Measurements from ENCODE around the gene CFC1B.
"Not testable (repeated sequence)": the region's sequence is repeated elsewhere in the genome, so short reads cannot be mapped to it uniquely, and the experiment has no call there.

The CFC1B gene

DNA sequence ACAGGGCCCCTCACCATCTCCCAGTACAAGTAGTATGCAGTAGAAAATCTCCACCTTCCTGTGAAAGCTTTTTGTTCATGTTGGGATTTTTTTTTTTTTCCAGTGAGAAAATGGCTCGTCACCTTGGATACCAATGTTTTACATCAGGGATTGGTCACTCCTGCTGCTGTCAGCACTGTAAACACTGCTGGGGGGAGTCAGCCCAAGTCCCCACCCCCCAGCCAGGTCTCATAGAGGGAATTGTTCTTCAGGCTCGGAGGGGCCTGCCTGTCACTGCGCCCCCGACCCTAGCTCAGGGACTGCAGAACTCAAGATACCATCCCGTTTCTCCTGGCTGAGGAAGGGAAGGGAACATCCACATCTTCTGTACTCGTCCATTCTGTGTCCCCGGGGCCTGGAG, at the start of gene CFC1B:
Gene CFC1B, plus strand, starts transcription at position 231 of the 400 bp plus-strand sequence. CDS start 263 bp downstream, outside the sequence.
- not testable (repeated sequence) for DNase-seq

DNA sequence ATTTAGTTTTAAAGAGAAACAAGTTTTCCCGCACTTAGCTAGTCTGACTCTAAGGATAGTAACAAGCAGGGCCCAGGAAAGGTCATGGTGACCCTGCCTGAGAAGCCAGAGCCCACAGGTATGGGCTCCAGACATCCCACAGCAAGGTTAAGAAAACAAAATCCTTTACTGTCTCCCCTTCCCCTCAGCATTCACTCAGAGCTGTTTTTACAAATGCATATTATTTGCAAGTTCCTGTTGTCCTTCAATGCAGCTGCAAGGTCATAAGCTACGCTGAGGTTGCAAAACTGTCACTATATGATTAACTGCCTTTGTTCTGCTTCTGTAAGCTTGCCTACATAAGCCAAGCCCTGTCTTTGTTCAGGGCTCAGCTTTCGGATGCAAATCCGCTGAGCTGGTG, 29.9 kb upstream of the CFC1B start:
- DNase-seq, result not testable (repeated sequence)

DNA sequence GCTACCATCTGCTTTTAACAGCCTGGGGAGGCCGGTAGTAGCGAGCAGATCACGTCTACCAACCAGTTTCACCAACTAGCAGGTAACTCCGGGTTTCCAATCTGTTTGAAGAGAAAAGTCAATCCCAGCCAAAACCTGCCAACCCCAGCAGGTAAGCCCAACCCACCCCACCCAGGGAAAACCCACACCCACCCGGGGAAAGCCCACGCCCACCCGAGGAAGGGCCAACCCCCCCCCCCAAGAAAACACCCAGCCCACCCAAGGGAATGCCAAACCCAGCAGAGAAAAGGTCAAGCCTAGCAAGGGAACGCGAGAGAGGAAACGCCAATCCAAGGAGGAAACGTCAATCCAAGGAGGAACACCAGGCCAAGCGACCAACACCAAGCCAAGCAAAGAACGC, 11.8 kb upstream of the CFC1B start, which contains the start of gene POTEI:
Gene POTEI, minus strand, starts transcription at position 101 of the 400 bp plus-strand sequence. Its CDS starts 93 bp downstream, at position 8.
- not testable (repeated sequence) for DNase-seq

DNA sequence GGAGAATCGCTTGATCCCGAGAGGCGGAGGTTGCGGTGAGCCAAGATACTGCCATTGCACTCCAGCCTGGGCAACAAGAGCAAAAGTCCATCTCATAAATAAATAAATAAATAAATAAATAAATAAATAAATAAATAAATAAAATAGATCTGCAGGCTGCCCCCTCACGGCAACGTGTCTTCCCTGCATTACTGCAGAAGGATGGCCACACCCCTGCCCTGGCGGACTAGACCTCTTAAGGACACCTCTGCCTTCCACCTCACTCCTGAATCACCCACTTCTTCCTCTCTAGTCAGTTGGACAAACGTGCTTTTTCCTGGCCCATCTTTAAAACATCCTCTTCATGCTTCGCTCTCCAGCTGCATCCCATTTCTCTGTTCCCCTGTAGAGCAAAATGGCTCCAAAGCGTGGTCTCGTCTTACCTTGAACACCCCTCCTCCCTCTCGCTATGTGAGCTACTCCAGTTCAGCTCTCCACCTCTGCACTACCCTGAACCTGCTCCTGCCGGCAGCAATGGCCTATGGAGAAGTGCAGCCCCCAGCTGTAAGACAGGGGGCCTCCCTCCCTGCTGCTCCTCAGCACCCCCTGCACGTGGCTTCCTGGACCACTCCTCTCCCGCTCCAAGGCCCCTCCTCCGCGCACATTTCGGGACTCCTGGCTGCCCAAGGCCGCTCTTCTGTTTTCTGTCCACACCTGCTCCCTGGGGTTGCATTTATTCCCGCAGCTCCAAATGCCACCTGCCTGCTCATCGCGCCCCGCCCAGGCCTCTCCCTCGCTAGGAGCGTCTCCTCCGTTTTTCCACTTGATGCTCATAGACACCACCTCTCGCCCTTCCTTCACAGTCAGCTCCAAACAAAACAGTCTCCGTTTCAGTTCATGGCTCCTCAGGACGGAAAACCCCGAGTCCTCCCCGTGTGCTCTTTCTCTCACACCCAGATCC, 9.9 kb upstream of the CFC1B start:
- DNase-seq, result not testable (repeated sequence)

DNA sequence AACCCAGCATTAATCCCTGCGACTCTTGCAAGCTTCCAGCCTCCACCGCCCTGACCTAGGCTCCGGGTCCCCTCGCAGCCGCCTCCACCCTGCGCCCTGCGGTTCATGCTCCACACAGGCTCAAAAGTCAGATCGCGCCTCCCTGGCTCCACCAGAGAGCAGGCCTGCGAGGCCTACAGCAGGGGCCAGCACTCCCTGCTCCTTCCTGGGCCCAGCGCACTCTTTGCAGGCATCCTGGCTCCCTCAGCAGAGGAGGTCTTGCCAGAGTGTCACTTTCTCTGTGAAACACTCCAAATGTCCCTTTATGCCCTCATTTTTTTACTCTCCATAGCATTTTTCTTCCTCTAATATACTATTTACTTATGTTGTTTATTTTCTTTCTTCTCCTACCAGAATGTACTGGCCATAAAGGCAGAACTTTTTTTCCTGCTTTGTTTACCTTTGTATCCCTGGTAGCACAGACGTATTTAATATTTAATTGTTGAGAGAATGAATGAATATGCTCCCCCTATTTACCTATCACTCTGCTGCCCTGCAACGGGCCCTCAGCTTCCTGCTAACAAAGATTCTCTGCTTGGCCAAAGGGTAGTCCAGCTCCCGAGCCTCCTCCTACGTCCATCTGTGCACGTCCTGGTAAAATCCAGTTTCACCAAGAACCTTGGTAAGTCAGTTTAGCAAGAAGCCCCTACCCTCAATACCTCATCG, 9.1 kb upstream of the CFC1B start:
- not testable (repeated sequence) for DNase-seq

DNA sequence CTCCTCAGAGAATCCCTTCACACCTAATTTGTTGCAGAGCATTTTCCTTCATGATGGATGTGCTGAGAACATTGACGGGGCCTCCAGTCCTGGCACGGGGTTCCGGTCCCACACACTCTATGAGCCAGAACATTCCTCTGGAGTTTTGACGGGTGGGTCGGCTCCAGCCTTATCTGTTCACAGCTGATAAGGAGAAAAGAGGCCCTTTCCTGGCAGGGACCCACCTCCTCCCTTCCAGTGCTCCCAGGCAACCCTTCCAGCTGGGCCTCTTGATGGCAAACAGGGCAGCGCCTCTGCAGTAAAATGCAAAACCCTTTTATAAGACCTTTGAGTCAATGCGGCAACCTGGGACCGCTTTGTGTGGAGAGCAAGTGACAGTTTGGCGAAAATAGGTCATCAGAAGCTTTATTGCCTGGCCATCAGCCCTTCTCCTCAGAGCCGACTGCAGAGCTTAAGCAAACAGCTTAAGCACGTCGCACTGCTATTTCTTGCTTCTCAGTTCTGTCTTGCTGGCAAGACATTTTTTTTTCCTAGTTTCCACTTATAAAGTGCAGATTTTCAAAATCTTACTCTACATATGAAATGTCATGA, 2.4 kb upstream of the CFC1B start:
- not testable (repeated sequence) for DNase-seq

DNA sequence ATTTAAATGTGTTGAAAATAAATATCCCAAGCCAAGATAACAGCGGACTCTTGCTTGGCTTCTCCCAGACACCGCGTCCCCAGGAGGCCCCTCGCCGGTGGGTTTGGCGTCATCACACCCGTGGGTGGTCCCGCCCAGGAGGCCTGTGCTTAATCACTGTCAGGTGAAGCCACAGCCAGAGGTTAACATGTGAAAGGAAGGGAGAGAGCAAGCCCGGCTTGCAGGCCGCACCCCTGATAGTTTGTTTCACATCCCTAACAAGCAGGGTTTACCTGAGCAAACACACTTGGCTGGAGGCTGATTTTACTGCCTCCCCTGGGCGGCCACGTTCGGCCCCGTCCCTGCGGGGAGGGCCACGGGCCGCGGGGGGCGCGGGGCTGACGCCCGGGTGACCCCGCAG, 1.4 kb downstream of the CFC1B start:
- DNase-seq, result not testable (repeated sequence)

DNA sequence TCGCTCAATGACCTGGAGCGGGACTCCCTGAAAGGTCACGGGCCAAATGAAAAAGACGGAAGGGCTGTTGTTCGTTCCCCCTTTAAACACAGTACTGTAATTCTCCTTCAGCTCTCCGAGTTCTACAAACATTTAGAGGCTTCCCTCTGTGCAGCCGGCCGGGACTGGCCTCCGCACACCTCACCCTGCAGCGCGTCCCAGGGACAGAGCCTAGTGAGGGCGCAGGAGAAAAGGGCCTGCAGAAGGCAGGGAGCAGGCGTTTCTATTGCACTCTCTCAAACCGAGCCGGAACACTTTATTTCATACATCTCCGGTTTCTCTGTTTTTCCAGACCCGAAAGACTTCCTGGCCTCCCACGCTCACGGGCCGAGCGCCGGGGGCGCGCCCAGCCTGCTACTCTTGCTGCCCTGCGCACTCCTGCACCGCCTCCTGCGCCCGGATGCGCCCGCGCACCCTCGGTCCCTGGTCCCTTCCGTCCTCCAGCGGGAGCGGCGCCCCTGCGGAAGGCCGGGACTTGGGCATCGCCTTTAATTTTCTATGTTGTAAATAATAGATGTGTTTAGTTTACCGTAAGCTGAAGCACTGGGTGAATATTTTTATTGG, 6.4 kb downstream of the CFC1B start:
- DNase-seq, result not testable (repeated sequence)

DNA sequence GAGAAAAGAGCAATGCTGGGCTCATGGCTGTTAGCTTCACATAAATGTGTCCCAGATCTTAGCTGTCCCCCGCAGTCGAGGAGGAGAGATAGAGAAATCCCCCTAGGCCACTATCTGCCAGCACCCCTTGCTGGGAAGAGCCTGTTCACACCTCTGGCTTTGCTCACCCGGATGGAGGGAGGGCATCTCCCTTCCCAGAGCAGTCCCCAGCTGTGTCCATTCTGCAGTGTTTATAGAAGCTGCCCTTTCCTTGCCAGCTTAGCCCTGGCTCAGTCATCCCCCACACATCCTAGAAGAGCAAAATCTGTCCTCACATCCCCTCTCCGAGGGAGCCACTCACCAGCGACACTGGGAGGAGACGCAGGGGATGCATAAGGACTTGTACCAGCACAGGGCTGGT, 8.5 kb downstream of the CFC1B start:
- DNase-seq, result not testable (repeated sequence)

DNA sequence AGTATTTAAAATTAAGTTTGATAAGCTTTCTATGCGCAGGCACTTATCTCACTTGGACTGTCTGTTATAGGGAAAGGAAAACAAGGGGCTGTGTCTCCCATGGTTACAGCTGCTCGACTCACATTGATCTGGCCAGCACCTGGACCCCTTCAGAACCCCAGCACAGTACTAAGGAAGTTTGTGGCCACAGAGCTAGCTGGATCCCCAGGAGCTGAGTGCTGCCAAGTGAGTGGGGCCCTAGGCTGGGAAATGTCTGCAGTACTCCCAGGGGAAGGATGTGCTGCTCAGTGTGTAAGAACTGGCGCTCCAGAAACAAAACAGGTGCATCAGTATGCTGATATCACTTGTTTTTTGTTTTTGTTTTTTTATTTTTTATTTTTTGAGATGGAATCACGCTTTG, 9.2 kb downstream of the CFC1B start:
- not testable (repeated sequence) for DNase-seq

DNA sequence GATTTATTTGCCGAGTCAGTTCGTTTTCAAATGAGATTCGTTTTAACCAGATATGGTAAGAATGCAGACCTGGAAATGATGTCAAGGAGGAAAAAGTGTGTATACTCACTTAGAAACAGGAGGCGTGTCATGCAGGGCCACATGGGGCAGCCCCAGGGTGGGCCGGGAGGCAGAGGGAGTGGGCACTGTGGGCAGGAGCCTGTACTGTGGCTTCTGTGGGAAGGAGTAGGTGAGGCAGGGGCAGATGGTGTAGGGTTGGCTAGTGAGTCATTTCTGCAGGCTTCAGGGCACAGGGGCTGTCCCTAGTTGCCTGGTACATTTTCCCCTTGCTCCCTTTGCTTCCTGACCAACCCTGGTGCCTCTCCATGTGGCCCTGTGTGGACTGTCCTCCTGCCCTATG, 10.2 kb downstream of the CFC1B start:
- DNase-seq, result not testable (repeated sequence)

DNA sequence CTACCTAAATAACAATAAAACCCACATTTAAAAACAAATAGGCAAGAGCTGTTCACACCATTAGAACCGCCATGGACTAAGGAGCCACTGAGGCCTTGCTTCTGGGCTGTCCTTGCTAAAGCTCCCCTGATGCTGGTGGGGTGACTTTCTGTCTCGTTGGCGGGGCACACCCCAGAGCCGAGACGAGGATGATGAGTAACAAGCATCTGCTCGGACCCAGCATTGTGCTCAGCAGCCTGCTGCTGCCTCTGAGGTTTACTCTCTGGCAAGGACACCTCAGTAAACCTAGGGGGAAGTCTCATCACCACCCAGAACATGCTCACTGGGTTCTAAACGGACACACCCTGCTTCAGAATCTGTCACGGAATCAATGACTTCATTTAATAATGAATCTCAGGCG, 10.7 kb downstream of the CFC1B start:
- DNase-seq, result not testable (repeated sequence)

DNA sequence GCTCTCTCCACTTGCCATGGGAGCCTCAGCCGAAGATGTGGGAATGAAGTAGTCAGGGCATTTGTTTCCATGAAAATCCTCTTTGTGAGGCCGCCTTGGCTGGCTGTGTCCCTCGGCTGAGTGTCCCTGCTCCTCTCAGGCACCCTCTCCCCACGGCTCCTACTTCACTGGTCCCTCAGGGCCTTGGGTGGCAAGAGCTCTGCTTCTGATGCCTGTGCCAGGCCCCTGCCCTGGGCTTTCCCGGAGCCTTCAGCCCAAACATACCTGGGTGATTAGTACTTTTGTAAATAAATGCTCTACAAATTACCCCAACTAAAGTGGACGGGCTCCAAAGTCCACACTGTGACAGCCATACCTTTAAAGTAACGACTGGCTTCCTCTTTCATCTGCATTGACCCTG, 15.6 kb downstream of the CFC1B start:
- DNase-seq, result not testable (repeated sequence)

DNA sequence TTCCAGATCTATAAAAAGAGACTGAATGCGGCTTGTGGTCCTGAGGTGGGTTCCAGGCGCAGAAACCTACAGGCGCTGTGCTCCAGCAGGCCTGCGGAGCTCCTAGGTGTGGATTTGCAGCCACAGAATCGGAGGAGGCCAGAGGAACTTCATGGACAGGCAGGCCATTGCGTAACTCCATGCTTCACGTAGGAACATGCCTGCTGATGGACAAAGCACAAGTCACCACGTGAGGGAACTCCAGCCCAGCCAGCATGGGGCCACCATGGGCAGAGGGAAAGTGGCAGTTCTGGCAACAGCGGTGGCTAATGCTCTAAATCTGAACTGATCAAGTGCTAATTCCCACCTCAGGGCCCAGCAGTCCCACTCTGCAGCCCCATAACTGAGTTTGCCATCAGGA, 17.2 kb downstream of the CFC1B start:
- not testable (repeated sequence) for DNase-seq

DNA sequence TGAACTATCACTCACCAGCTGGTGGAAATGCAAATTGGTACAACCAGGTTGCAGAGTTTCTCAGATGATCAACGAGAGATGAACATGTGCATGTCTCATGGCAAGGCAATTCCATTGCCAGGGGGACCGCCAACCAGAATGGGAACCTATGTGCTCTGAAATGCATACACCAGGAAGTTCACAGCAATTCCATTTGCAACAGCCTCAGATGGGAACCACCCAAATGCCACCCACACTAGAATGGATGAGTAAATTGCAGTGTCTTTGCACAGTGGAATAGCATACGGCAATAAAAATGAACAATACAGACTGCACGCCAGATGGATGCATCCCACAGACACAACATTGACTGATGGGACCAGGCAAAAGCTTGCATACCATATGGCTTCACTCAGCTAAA, 21.8 kb downstream of the CFC1B start:
- not testable (repeated sequence) for DNase-seq

DNA sequence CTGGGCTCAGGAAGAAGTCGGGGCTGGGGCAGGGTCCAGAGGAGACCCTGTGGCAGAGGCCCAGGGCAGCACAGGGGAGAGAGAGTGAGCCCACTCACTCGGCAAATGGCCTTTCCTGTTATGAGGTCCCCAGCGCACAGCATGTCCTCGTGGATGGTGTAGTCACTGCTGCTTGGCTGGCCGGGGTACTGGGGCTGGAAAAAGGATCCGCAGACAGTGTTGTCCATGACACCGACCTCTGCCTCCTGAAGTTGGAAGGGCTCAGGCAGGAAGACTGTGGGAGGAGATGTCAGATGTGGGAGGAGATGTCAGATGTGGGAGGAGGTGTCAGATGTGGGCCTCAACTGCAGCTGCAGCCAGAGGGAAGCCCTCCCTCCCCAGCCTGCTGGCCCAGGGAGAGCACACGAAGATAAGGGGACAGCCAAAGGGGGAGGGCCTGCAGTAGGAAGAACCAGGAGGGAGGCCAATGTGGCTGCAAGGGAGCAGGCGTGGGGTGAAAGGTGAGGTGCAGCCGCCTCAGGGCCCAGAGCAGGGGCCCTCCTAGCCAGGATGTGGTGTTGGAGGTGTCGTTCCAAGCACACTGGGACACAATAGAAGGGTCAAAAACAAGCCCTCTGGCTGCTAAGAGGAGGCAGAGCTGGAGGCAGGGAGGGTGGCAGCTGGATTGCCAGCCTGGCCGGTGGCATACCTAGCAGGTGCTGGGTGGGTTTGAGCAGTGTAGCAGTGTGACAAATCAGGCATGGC, 22.9 kb downstream of the CFC1B start:
- DNase-seq, result not testable (repeated sequence)

DNA sequence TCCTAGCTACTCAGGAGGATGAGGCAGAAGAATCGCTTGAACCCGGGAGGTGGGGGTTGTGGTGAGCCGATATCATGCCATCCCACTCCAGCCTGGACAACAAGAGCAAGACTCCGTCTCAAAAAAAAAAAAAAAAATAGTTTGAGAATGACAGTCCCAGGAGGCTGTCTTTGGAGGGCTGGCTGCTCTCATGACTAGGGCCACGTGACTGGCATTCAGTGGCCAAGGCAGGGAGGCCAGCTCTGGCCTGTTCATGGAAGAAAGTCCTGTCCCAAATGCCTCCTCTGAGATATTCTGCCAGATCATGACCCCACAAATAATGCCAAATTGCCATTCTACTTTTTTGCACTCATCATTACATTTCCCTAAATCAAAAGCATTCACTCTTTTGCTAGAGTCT, 24.0 kb downstream of the CFC1B start:
- DNase-seq, result not testable (repeated sequence)

DNA sequence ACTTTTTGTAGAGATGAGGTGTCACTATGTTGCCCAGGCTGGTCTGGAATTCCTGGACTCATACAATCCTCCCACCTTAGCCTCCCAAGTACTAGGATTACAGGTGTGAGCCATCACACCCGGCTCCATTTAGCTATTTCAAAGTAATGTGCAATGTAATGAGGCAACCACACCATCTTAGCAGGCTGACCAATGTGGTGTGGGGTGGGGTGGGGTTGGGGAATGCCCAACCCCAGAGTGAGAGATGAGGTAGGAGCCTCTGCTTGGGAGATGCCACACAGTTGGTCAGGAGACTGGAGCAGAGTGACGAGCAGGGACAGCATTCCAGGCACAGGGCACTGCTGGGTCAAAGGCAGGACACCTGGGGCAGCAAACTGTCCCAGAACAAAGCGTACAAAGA, 27.4 kb downstream of the CFC1B start:
- not testable (repeated sequence) for DNase-seq

DNA sequence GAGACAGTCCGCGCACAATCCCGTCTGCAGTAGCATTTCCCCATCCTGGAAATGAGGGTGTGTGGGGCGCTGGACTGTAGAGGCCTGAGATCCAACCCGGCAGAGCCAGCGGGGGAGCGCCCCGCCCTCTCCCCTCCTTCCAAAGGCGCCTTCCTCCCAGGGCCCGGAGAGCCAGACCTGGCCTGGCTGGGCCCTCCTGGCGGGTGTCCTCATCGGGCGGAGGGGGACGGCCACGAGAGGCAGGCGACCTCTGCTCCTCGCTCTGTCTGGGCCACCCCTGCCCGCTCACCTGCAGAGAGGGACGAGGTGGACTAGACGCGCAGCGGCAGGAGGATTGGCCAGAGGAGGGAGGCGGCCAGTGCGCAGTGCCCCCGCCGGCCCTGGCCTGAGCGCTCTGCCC, 28.5 kb downstream of the CFC1B start:
- not testable (repeated sequence) for DNase-seq

DNA sequence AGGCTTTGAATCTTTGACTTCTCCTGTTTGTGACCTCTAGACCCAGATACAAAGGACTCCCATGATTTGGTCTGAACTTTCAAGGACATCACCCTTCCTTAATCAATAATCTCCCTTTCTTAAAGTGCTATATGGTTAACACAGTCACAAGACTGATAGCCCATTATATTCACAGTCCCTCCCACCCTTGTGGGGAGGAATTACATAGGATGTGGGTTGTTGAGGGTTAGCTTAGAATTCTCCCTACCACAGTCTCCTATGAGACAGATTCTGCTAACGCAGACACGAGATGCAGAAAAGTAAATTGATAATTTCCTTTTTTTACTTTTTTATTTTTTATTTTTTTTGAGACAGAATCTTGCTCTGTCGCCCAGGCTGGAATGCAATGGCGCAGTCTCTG, 33.2 kb downstream of the CFC1B start:
- not testable (repeated sequence) for DNase-seq

DNA sequence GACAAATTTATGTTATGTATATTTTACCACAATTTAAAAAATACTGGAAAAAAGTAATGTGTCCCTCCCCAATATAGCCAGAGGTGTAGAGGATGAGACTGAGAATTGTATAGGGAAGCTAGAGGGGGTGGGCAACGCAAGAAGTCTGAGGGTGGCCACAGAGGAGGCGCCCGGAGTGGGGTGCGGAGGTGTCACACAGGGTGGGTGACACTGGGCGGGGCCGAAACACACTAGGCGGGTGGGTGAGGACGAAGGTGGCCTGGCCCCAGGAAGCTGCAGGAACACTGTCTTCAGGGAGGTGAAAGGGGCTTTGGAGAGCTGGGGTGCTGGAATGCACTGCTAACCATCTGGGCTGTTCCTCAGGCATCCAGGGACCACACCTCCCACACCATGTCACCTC, 35.4 kb downstream of the CFC1B start:
- DNase-seq, result not testable (repeated sequence)

DNA sequence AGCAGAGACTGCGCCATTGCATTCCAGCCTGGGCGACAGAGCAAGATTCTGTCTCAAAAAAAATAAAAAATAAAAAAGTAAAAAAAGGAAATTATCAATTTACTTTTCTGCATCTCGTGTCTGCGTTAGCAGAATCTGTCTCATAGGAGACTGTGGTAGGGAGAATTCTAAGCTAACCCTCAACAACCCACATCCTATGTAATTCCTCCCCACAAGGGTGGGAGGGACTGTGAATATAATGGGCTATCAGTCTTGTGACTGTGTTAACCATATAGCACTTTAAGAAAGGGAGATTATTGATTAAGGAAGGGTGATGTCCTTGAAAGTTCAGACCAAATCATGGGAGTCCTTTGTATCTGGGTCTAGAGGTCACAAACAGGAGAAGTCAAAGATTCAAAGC, 45.1 kb downstream of the CFC1B start:
- not testable (repeated sequence) for DNase-seq
